NCI-H1105 treated with DMSO at 0.1 percent for 48 hours (cell line): ENCODE data around the gene HIVEP3.

Experiments used
- DNase-seq: peaks from one replicate; lab custom pipeline; 2025; lab: John Stamatoyannopoulos, UW

HIVEP3 gene

DNA sequence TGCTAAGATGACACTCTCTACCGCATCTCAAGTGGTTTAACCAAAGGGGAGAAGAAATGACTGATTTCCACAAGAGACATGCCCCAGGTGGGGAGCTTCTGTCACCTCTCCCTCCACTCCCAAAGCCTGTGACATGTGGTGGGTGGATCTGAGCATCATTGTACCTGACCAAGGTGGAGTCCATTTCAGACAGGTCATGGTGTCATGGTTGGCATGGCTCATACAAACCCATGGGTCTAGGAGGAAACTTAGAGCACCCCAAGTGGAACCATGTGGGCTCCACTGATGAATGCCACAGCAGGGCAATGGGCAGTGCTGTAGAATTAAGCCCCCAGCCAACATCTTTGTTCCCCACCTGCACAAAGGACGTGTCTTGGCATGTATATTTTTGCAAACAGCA is 302.7 kb downstream of the HIVEP3 start:
- no peak for DNase-seq

DNA sequence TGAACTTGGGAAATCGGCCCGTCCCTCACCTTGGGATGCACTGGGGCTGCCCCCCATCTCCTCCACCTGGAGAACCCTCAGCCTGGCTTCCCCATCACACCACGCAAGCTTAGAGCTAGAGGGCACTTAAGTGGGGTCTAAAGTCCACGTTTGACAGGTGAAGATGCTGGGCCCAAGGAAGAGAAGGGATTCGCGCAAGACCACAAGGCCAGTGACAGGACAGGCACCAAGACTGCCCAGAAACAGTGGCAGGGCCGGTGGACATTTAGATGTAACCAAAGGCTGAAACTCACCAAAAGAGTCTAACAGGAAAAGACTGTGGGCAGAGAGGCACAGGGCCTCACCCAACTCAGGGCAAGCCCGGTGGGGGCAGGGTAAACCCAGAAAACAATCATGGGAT is 303.4 kb downstream of the HIVEP3 start:
- no peak for DNase-seq

DNA sequence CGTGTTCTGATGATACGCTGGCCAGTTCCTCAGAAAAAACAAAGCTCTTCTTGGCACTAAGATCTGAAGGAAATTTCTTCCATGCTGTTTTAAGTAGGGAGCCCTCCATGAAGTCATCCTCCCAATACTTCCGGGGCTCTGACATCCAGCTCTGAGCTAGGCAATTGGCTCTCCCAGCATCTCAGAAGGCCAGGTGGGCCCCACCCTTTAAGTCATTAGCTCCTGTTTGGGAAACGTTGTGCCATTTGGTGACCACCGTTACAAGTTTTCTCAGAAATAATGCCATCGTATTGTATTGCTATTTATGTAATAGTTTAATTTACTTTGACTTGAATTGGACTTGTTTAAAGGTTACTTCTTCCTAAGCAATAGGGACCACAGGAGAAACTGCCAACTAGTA is 303.9 kb downstream of the HIVEP3 start:
- DNase-seq, result no peak

DNA sequence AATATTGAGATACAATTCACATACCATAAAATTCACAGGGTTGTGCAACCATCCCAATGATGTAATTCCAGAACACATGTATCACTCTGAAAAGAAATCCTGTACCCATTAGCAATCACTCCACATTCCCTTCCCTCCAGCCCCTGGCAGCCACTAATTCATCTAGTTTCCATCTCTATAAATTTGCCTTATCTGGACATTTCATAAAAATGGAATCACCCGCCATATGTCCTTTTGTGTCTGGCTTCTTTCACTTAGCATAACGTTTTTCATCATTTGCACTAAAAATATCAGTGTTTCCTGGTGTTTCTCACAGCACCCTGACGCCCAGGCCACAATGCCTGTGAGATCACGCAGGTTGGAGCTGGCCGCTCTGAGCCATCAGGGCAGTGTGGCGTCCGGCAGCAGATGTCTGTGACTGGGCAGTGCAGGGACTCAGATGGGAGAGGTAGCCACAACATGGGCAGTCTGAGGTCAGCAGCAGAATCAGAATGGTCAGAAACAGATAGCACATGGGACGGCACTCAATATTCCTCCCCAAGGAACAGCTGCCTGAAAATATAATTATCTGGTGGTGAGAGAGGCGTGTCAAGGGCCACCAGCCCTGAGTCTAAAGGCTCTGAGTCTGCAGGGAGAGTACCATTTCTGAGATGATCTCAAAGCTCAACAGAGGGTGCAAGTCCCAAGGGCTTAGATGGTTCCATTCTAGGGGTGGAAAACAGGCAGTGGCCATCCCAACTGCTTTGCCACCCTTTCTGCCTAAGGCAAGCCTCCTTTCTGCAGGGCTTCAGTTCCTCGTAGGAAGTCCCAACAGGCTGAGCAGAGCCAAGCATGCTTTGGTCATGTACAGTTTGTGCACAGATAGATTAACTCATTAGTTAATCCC is 304.8 kb downstream of the HIVEP3 start:
- no peak for DNase-seq

DNA sequence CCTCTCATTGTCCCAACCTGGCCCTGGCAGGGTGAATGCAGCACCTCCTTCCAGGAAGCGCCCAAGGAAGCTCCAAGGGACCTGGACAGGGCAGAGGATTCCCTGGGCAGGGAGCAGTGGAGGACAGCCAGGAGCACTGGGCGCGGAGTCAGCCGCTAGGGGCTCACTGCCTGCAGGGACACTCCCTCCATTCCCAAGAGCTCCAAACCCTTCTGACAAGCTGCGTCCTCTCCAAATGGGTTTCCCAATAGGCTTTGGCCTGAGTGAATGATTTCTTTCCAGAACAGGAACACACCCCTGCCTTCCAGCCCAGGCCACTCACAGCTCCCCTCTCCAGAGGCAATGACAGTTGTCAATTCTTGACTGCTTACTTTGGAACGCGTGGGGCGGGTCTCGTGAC is 305.8 kb downstream of the HIVEP3 start:
- no peak for DNase-seq

DNA sequence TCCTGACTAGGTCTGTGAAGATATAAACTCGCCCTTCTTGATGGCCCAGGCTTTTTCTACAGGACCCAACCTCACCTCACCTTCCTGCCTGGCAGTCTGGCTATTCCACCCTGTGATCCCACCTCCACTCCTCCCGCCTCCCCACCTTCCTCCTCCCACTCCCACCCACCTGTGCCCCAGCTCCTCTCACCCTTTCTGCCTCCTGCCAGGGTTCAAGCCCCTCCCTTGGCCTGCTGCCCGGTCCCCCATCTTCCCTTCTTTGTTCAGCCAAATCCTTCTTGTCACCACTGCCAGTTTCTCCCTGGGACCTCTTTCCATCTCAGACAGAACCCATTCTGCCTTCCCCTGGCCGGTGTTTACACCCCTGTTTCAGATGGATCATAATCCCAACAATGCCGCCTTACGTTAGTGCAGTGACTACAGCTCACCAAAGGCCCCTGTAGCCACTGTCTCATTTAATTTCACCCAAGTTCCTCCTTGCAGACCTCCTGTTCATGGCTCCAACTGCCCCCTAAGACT is 306.7 kb downstream of the HIVEP3 start:
- no peak for DNase-seq

DNA sequence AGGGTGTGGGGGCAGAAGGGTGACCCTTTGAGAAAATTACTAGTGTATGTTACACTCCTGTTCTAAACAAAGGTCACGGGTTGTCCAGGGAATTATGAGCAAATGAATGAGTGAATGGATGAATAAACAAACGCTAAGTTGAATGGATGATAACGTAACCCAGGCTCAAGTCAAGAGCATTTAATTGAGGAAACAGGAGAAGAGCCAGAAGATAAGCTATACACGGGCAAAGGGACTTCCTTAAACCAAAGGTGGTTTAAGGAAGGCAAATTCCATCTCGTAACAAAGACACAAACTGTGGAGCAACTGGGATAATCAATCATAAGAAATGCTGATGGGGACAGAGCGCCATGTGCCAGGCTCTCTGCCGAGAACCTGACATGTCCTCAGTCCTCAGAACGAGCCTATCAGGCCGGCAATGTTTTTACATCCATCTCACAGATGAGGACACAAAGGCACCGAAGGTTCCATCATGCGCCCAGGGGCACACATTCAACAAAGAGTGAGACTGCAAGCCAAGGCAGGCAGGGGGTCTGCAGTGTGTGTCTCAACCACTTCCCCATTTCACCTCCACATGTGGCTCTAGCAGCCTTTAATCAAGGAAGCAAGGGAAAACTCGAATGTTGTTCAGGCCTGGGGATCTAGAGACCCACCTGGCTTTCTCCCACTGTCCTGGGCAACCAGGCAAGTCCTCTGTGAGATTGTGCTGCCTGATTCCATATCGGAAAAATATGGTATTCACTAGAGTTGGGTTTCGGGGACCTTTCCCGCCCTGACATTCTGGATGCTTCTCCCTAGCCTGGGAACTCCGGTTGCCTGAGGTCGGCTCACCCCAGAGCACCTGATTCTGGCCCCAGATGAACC is 307.4 kb downstream of the HIVEP3 start:
- no peak for DNase-seq

DNA sequence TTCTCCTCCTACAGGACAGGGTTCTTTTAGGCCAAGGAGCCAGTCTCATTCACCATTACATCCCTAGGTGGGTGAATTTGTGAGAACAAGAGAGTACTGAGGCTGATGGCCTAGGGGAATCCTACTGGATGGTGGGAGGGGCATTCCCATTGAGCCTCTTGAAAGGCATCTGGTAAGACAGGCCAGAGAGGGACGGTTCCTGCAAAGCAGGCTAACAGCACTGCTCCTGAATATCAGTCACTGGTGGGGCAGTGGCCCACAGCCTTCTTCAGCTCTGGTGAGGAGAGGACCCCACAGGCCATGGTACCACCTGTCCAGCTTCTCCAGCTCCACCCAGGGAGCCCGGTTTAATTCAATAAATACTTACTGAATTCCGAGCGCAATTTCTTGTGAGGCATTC is 308.4 kb downstream of the HIVEP3 start:
- no peak for DNase-seq

DNA sequence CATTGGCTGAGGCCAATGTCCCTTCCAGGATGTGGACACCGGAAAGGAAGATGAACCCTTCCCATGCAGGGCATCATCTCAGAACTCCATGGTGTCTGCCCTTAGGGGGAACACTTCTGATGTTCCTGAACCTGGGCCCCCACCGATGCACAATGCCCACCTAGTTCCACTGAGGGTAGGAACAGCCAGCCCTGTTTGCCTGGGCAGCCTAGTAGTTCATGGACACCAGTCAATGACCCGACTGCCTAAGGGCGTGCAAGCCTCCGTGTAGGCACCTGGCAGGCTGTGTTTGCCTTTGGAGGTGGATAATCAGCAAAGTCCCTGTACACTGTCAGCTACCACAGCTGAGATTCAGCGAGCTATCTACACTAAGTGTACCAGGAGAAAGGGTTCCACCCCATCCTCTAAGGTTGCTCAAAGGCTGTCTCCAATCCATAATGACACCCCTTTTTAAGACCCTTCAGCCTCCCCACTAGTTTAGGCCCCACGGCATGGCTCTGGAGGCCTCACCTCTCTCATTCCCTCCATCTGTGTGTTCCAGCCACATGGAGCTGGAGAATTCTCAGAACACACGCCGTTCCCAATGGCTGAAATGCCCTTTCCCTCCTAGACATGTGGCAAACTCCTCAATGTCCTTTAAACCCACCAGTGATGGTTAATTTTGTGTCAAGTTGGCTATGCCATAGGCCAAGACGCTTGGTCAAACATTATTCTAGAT is 309.4 kb downstream of the HIVEP3 start:
- no peak for DNase-seq

DNA sequence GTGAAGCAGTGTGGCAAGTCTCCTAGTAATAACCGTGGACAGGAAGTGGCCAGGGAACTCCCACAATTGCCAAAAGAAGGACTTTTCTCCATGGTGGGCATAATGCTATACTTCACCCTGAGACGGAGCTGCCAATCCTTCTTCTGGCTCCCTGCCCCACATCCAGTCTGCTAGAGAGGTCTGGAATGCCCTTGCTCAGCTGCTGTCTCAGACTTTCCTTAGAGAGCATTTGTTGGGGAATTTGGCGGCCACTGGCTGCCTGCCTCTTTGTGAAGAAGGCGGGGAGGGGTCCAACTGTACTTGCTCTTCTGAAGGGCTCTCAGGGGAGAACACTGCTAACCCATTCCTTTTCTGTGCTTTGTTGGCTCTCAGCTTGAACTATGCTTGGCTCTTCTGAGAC is 310.5 kb downstream of the HIVEP3 start:
- no peak for DNase-seq

DNA sequence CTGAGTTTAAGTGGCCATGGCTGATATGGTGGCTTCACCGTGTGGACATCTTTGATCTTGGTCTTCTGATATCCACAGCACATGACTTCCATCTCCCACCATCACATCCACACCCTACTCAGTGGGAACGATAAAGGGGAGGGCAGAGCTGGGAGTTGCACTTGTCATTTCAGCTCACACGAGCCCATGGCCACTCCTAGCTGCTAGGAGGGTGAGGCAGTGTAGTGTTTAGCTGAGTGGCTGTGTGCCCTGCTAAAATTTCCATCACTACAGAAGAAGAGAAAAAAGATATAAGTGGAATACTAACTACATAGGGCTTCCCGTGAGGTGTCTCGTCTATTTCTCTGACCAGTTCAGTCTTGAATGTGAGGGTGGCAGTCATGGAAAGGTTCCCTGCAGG is 310.9 kb downstream of the HIVEP3 start:
- DNase-seq, result no peak

DNA sequence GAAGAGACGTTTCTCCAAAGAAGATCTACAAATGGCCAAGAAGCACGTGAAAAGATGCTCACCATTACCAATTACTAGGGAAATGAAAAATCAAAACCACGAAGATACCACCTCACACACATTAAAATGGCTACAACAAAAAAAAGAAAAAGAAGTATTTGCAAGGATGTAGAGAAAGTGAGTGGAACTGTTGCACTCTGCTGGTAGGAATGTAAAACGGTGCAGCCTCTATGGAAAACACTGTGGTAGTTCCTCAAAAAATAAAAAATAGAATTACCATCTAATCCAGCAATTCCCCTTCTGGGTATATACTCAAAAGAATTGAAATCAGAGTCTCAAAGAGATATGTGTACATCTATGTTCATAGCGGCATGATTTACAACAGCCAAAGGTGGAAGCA is 318.8 kb downstream of the HIVEP3 start:
- DNase-seq, result no peak

DNA sequence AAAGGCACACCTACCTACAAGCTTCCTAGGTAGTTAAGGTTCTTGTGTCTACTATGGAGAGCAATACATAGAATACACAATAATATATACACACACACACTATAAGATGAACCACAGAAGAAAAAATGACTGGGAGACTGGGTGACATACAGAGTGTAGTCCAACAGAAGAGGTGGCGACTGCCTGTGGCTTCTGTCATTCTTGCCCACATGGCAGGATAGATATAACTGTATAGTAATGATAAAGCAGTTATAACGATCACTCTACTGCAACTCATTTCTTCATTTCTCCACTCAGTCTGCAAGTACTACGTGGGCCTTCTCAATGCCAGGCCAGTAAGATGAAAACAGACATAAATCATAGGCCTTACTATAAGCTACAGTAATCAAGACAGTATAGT is 320.4 kb downstream of the HIVEP3 start:
- DNase-seq, result no peak

DNA sequence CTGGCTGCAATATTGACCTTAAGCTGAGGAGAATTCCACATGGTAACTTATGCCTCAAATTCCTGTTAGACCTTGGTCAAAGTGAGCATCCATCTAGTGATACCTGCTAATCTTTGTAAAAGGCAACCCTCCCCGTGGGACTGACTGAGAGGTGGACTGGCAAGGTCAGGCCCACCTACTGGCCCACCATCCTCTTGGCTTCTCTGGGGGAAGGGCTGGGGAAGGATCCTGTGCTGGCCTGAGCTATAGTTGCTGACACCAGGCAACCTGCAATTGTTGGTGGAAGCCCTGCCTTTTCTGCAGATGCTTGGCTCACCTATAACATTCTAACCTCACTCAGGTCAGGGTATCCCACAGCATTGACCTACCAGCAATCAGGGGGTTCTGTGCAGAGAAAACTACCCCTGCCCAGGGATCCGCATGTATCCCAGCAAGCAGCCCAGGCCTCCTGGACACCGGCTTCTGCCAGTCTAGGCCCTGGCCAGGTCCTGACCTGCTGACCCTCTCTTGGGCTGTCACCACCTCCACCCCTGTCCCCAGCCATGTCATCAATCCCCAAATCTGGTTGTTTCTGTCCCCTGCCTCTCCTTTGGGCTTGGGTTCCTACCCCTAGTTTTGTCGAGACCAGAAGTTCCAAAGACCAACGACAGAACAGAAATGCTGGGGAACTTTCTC is 326.1 kb downstream of the HIVEP3 start:
- no peak for DNase-seq

DNA sequence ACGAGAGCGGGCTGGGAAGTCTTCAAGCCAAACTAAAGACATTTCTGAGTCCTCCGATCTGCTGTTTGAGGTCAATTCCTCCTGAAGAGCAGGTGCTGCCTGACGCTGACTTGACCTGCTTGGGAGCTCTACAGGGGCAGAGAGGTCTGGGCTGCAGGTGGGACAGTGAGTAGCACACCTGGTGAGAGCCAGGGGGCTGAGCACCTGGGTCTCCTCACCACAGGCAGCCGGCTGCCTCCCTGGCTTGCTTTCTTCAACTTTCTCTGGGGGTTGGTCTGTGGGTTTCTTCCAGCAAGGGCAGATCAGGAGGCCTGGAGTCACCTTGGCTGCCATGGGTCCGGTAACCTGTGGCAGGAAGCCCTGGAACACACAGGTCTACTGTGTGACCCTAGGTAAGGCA is 326.8 kb downstream of the HIVEP3 start:
- DNase-seq, result no peak

DNA sequence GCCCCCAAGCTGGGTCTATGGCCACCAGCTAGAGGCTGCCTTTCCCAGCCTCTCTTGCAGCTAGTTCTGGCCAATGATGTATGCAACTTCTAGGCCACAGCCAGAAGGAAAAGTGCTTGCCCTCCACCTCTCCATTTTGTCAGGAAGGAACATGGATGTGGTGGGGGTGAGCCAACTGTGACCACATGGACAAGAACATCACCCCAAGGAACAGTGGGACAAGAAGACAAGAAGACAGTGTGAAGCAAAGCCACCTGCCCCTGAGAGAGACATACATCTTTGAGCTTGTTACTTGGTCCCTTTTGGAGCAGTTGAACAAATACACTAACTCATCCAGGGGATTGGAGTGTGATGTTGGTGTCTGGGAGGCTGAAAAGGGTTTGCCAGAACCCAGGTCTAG is 328.4 kb downstream of the HIVEP3 start:
- DNase-seq, result no peak

DNA sequence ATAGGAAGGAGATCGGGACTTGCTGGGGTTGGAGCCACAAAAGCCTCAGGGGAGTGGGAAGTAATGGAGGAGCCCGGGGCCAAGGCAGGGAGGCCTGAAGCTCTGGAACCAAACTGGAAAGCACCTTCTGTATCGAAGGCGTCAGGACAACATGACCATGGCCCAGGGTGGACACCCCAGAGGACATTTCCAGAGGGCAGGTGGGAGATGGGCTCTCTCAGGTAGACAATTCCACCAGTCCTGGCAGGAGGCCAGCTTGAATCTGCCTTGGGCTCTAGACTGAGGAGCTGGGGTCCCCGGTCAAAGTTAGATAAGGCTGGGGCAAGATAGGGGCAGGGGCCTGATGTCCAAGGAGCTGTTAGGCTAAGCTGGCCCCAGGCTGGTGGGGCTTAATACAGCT is 329.3 kb downstream of the HIVEP3 start:
- DNase-seq, result no peak

DNA sequence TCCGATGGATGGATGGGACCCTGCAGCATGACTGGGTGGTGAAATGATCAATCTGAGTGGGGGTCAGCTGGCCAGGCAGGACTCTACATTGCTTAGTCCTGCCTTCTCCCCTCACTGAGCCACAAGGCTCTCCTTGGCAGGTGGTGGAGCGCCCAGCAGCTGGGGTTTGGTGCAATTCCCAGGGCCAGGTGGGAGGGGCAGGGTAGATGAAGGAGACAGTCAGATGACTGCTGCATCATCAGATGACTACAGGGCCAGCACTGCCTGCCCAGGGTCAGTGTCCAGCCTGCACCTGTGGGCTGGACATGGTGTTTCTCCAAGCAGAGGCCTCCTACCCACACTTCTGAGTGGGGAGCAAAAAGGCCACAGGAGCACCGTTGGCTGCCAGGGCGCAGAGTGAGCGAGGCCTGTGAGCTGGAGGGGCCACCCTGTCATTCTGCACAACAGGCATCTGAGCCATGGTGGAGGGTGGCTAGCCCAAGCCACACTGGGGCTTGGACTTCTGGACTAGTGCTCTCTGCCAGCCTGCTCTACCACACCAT is 330.3 kb downstream of the HIVEP3 start:
- no peak for DNase-seq

DNA sequence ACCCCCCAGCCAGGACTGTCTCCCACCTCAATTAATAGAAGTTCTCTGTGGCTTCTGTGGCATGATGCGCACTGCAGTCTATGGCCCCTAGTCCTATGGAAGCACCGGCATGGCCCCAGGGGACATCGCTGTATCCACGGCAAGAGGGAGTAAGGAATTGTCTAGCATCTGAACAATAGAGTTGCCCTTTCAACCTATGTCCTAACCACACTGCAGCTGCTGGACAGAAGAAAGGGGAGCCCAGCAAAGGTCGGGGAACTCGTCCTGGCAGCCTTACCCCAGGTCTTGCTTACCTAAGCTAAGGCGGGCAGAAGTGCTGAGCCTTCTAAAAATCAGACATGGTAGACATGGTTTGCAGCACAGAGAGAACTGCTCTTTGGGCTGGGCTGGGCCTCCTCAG is 330.9 kb downstream of the HIVEP3 start:
- DNase-seq, result no peak

DNA sequence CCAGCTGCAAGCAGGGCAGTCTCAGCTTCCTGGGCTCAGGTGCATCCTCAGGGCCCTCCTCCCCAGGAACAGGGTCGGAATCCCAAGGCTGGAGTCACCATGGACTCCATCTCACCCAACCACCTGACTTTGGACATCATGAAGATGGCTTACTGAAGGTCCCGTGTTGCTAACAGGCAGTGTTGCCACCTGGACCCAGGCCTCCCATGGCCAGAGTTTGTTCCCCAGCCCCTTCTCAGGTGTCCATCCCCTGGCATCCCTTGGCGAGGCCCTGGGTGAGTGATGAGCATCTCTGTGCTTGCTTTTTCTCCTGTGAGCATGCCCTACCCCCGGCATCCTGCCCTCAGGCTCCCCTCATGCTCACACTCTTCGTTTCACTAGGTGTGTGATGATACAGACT is 332.5 kb downstream of the HIVEP3 start:
- no peak for DNase-seq
